ENCODE results near the gene PABPN1.

DNA sequence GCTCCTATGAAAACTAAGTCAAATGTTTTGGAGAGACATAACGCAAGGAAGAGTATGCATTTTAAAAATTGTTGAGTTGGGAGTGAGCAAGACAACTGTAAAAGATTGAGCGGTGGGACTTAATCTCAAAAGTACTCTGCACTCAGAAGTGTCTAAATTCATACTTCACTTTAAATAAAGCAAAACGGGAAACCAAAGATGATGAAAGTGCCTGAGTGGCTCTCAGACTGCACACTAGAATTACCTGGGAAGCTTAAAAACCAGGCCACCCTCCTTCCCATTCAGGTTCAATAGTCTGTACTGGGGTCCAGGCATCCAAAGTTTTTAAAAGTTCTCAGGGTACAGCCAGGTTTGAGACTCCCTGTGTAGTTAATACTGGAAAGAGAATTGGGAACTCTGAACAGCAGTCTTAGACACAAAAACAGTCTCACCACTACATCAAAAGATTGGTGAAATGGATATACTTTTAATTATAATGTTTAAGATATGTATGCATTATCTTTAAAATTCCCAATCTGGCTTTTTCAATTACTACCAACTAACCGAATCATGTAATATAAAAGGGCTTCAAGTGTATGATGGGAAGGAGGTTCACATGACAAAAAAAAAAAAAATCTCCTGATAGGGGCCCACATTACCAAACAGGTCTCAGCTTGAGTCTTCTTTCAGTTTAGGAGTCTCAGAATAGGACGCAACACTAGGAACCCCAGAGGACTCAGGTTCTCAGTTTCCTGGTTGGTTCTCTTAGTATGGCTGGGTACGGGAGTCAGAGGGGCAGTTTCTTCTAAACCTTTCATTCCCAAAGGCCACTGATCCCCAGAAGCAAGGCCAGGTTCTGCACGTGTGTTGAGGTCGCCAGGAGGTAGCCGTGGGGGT, 36.4 kb upstream of the PABPN1 start:
- TF ChIP-seq, protein P1, sequence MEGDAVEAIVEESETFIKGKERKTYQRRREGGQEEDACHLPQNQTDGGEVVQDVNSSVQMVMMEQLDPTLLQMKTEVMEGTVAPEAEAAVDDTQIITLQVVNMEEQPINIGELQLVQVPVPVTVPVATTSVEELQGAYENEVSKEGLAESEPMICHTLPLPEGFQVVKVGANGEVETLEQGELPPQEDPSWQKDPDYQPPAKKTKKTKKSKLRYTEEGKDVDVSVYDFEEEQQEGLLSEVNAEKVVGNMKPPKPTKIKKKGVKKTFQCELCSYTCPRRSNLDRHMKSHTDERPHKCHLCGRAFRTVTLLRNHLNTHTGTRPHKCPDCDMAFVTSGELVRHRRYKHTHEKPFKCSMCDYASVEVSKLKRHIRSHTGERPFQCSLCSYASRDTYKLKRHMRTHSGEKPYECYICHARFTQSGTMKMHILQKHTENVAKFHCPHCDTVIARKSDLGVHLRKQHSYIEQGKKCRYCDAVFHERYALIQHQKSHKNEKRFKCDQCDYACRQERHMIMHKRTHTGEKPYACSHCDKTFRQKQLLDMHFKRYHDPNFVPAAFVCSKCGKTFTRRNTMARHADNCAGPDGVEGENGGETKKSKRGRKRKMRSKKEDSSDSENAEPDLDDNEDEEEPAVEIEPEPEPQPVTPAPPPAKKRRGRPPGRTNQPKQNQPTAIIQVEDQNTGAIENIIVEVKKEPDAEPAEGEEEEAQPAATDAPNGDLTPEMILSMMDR (IDR thresholded peaks at IDR 0.05): no peak
- no peak for TF ChIP-seq POLR2A (IDR thresholded peaks at IDR 0.05)

Data from Peyer's patch (tissue), 4 donors.